ENCODE data around the gene WDR6.

Gene WDR6

DNA sequence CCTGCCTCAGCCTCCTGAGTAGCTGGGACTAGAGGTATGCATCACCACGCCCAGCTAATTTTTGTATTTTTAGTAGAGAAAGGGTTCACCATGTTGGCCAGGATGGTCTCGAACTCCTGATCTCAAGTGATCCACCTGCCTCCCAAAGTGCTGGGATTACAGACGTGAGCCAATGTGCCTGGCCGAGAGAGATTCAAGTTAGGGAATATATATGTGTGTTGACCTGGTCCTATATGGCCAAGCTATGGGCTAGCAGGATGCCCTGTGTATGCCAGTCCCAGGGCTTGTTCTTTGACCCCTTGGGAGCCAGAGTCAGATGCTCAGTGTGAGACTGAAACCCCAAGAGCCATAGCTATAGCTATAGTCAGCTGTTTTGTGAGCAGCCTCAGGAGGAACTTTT, 16.6 kb downstream of the WDR6 start:
- H3K27ac ChIP-seq (ENCODE audit: poor library complexity, severe bottlenecking) = no peak overlapping the region
- TF ChIP-seq, protein P1, sequence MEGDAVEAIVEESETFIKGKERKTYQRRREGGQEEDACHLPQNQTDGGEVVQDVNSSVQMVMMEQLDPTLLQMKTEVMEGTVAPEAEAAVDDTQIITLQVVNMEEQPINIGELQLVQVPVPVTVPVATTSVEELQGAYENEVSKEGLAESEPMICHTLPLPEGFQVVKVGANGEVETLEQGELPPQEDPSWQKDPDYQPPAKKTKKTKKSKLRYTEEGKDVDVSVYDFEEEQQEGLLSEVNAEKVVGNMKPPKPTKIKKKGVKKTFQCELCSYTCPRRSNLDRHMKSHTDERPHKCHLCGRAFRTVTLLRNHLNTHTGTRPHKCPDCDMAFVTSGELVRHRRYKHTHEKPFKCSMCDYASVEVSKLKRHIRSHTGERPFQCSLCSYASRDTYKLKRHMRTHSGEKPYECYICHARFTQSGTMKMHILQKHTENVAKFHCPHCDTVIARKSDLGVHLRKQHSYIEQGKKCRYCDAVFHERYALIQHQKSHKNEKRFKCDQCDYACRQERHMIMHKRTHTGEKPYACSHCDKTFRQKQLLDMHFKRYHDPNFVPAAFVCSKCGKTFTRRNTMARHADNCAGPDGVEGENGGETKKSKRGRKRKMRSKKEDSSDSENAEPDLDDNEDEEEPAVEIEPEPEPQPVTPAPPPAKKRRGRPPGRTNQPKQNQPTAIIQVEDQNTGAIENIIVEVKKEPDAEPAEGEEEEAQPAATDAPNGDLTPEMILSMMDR (IDR thresholded peaks at IDR 0.05; ENCODE audit: poor library complexity, severe bottlenecking) = no peak
- H3K4me1 ChIP-seq (ENCODE audit: insufficient read depth, poor library complexity, severe bottlenecking) = peaks cover 8% of the 10 kb centered on the region
- H3K4me3 ChIP-seq (ENCODE audit: severe bottlenecking) = no peak overlapping the region
- H3K9me3 ChIP-seq (ENCODE audit: severe bottlenecking) = no peaks in the 10 kb centered on the region
- H3K27me3 ChIP-seq (ENCODE audit: insufficient read depth, poor library complexity, severe bottlenecking) = no peaks in the 10 kb centered on the region
- no peak for DNase-seq (ENCODE audit: low spot score)
- H3K36me3 ChIP-seq (ENCODE audit: low read depth) = peaks cover 56% of the 10 kb centered on the region
- ATAC-seq (ENCODE audit: low read depth) = no peak

DNA sequence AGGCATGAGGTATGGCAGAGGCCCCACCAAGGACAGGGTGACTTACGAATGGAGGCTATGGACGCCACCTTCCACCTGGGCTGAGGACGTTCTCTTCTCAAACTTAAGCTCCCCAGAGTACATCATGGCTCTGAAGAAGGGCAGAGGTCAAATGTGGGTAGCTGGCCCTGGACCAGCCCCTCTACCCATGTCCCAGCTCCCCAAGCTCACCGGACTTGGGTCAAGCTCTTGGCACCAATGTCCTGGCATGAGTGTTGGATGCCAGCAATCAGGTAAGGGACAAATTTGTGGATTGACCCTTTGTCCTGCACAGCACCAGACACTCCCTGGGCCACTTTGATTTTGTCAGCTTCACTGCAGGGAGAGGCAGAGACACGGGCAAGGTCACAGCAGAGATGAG, 17.3 kb downstream of the WDR6 start:
- H3K4me1 ChIP-seq (ENCODE audit: insufficient read depth, poor library complexity, severe bottlenecking) = peaks cover 8% of the 10 kb centered on the region
- H3K36me3 ChIP-seq (ENCODE audit: low read depth) = peaks cover 56% of the 10 kb centered on the region
- H3K4me3 ChIP-seq (ENCODE audit: severe bottlenecking) = no peak overlapping the region
- H3K9me3 ChIP-seq (ENCODE audit: severe bottlenecking) = no peaks in the 10 kb centered on the region
- TF ChIP-seq, protein P1 (IDR thresholded peaks at IDR 0.05; ENCODE audit: poor library complexity, severe bottlenecking) = no peak
- DNase-seq (ENCODE audit: low spot score) (no peak), ATAC-seq (ENCODE audit: low read depth) (no peak)
- no peaks in the 10 kb centered on the region for H3K27me3 ChIP-seq (ENCODE audit: insufficient read depth, poor library complexity, severe bottlenecking)
- no peak overlapping the region for H3K27ac ChIP-seq (ENCODE audit: poor library complexity, severe bottlenecking)

DNA sequence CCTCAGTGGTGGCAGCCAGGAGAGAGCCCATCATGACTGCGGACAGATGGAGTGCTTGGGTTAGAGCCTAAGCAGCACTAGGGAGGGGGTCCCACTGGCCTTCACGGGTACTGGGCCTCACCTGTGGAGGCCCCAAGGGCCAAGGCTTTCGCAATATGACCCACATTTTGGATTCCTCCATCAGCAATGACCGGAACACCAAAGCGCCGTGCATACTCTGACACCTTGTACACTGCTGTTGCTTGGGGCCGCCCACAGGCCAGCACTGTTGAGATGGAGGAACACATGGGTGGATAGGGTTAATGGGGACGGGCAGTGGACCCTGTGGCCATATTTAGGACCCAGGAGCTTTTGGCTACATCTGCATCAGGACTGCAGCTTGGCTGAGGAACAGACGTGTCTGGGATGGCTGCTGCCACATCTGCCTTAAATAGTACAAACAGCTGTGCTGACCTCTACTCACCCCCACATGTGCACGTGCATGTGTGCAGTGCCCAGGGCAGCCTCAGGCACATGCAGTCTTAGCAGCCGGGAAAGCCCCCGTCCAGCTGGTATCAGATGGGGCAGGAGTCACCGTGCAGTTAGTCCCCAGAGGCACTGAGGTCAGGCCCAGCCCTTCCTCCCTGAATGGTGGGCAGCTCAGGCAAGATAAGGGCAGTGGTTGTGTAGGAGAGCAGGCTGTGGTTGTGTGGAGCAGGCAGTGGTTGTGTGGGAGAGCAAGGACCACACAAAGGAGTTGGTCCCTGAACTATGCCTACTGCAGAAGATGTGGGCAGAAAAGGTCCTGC, 18.0 kb downstream of the WDR6 start:
- peaks cover 63% of the 10 kb centered on the region for H3K36me3 ChIP-seq (ENCODE audit: low read depth)
- no peak overlapping the region for H3K27ac ChIP-seq (ENCODE audit: poor library complexity, severe bottlenecking)
- H3K4me3 ChIP-seq (ENCODE audit: severe bottlenecking) = no peak overlapping the region
- H3K9me3 ChIP-seq (ENCODE audit: severe bottlenecking) = no peaks in the 10 kb centered on the region
- ATAC-seq (ENCODE audit: low read depth) = no peak
- H3K4me1 ChIP-seq (ENCODE audit: insufficient read depth, poor library complexity, severe bottlenecking) = peaks cover 5% of the 10 kb centered on the region
- no peak for DNase-seq (ENCODE audit: low spot score)
- TF ChIP-seq, protein P1 (IDR thresholded peaks at IDR 0.05; ENCODE audit: poor library complexity, severe bottlenecking) = no peak
- H3K27me3 ChIP-seq (ENCODE audit: insufficient read depth, poor library complexity, severe bottlenecking) = no peaks in the 10 kb centered on the region

DNA sequence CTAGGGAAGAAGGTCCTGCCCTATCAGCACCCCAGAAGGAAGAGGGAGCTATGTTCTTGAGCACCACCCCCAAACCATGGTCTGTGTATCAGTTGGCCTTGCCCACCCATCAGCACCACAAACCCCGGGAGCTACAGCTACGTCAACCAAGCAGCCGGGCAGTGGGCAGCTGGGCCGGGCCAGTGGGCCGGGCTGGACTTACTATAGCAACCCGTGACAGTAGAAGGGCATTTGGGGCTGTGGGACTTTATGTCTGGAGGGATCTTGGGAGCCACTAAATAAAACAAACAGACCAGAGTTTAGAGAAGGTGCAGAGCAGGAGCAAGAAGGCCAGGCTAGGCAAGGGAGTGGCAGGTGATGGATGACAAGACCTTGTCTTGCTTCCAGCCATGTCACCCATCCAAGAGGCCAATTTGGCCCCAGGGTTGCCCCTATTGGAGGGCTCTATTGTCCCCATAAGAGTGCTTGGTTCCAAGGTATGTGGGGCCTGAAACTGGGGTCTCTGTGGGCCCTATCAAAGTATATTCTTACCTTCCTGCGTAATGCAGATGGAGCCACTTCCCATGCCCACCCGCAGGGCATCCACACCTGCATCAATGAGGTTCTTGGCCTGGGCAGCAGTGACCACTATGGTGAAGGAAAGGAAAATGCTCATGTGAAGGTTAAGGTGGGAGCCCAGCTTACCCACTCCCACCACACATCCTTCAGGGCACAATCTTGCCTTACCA, 18.8 kb downstream of the WDR6 start:
- H3K4me3 ChIP-seq (ENCODE audit: severe bottlenecking) = no peak overlapping the region
- DNase-seq (ENCODE audit: low spot score) (no peak), ATAC-seq (ENCODE audit: low read depth) (no peak)
- no peak overlapping the region for H3K27ac ChIP-seq (ENCODE audit: poor library complexity, severe bottlenecking)
- TF ChIP-seq, protein P1 (IDR thresholded peaks at IDR 0.05; ENCODE audit: poor library complexity, severe bottlenecking) = no peak
- peaks cover 63% of the 10 kb centered on the region for H3K36me3 ChIP-seq (ENCODE audit: low read depth)
- no peaks in the 10 kb centered on the region for H3K27me3 ChIP-seq (ENCODE audit: insufficient read depth, poor library complexity, severe bottlenecking)
- H3K9me3 ChIP-seq (ENCODE audit: severe bottlenecking) = no peaks in the 10 kb centered on the region
- H3K4me1 ChIP-seq (ENCODE audit: insufficient read depth, poor library complexity, severe bottlenecking) = peaks cover 5% of the 10 kb centered on the region

DNA sequence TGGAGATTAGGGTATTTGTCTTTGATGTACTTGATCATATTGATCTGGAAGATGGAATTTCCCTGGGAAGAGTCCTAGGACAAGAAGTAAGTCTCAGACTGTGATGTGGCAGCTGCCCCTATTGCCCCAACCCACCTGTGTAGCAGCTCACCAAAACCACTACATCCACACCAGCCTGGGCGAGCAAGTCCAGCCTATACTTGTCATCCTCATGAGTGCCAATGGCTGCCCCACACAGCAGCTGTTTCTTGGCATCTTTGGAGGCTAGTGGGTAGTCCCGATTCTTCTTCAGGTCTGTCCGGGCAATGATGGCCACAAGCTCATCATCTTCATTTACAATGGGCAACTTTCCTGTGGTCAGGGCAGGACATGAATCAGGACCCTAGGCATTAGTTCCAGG, 19.3 kb downstream of the WDR6 start:
- H3K36me3 ChIP-seq (ENCODE audit: low read depth) = peaks cover 68% of the 10 kb centered on the region
- TF ChIP-seq, protein P1 (IDR thresholded peaks at IDR 0.05; ENCODE audit: poor library complexity, severe bottlenecking) = no peak
- DNase-seq (ENCODE audit: low spot score) = no peak
- no peak overlapping the region for H3K27ac ChIP-seq (ENCODE audit: poor library complexity, severe bottlenecking)
- no peak overlapping the region for H3K4me3 ChIP-seq (ENCODE audit: severe bottlenecking)
- H3K9me3 ChIP-seq (ENCODE audit: severe bottlenecking) = no peaks in the 10 kb centered on the region
- H3K27me3 ChIP-seq (ENCODE audit: insufficient read depth, poor library complexity, severe bottlenecking) = no peaks in the 10 kb centered on the region
- peaks cover 5% of the 10 kb centered on the region for H3K4me1 ChIP-seq (ENCODE audit: insufficient read depth, poor library complexity, severe bottlenecking)
- no peak for ATAC-seq (ENCODE audit: low read depth)
